Neural progenitor cell (in vitro differentiated cells): ENCODE results near the gene HSD11B1. TPM values are rescaled to one million over a fixed set of nuclear protein-coding genes. Genes with fewer than 3 reads are reported as not detected.
A peak's percentile ranks its signal among the peaks of the same experiment; 100 is the strongest.

Source experiments
- DNase-seq: peaks from one replicate; pipeline ENCODE4 v3.0.0-alpha.2; 2016; ENCODE audit warnings: low spot score
- H2AFZ ChIP-seq: fragments of 200-600 bp; sonication (generic); replicated peaks from 2 replicates; pipeline ENCODE4 v1.6.1; 2016; ENCODE audit warnings: antibody characterized with exemption
- H3F3A ChIP-seq: fragments of 200-600 bp; sonication (generic); 2 replicates; pipeline ENCODE4 v1.6.1; 2016; ENCODE audit warnings: antibody characterized with exemption, low read depth
- H3K27ac ChIP-seq: fragments of 200-600 bp; sonication (generic); 2 replicates; pipeline ENCODE4 v1.5.1; 2016; ENCODE audit warnings: mild to moderate bottlenecking
- H3K27me3 ChIP-seq: fragments of 200-600 bp; sonication (generic); 2 replicates; pipeline ENCODE4 v1.6.1; 2016; ENCODE audit warnings: mild to moderate bottlenecking, moderate library complexity
- H3K36me3 ChIP-seq: fragments of 200-600 bp; sonication (generic); 2 replicates; pipeline ENCODE4 v1.5.1; 2016
- H3K4me1 ChIP-seq: fragments of 200-600 bp; sonication (generic); 2 replicates; pipeline ENCODE4 v1.6.1; 2016; ENCODE audit warnings: mixed run types
- H3K4me2 ChIP-seq: fragments of 200-600 bp; sonication (generic); 2 replicates; pipeline ENCODE4 v1.6.1; 2016
- H3K4me3 ChIP-seq: fragments of 200-600 bp; sonication (generic); 2 replicates; pipeline ENCODE4 v1.5.1; 2016
- H3K79me2 ChIP-seq: fragments of 200-600 bp; sonication (generic); 2 replicates; pipeline ENCODE4 v1.6.1; 2016; ENCODE audit warnings: low read depth
- H3K9ac ChIP-seq: fragments of 200-600 bp; sonication (generic); 2 replicates; pipeline ENCODE4 v1.6.1; 2016
- H3K9me3 ChIP-seq: fragments of 200-600 bp; sonication (generic); 2 replicates; pipeline ENCODE4 v1.5.1; 2016; ENCODE audit warnings: low read depth
- H4K20me1 ChIP-seq: fragments of 200-600 bp; sonication (generic); 2 replicates; pipeline ENCODE4 v1.6.1; 2016; ENCODE audit warnings: low read depth
- H3K27ac Mint-ChIP-seq: 3 replicates; pipeline ENCODE4 v1.8.0; 2021; ENCODE audit warnings: mixed read lengths
- H3K27me3 Mint-ChIP-seq: 2 replicates; pipeline ENCODE4 v1.8.0; 2022; ENCODE audit warnings: low read depth, mild to moderate bottlenecking, inconsistent platforms, moderate library complexity, mixed read lengths; ENCODE audit not compliant: insufficient read depth
- H3K36me3 Mint-ChIP-seq: 3 replicates; pipeline ENCODE4 v1.8.0; 2021; ENCODE audit warnings: mixed read lengths
- H3K4me1 Mint-ChIP-seq: 3 replicates; pipeline ENCODE4 v1.8.0; 2021; ENCODE audit warnings: mixed read lengths
- H3K4me3 Mint-ChIP-seq: 3 replicates; pipeline ENCODE4 v1.8.0; 2021; ENCODE audit warnings: mild to moderate bottlenecking, moderate library complexity, mixed read lengths
- H3K9me3 Mint-ChIP-seq: 3 replicates; pipeline ENCODE4 v1.8.0; 2020; ENCODE audit warnings: mixed read lengths
- EZH2 ChIP-seq: fragments of 200-600 bp; sonication (generic); IDR thresholded peaks from 2 replicates; pipeline ENCODE4 v1.6.1; 2017; ENCODE audit warnings: antibody characterized with exemption, mild to moderate bottlenecking, moderate library complexity
- EZH2phosphoT487 ChIP-seq: fragments of 200-600 bp; sonication (generic); IDR thresholded peaks from 2 replicates; pipeline ENCODE4 v1.6.1; 2017; ENCODE audit warnings: antibody characterized with exemption
- total RNA-seq: library from RNA; depleted of rRNA; stranded (reverse); fragments of >200 nt; gene quantifications from 2 replicates; pipeline ENCODE4 v1.2.3, GENCODE V29; 2015; ENCODE audit warnings: low replicate concordance
- TF ChIP-seq, protein P1 (sequence below): fragments of 200-600 bp; sonication (generic); IDR thresholded peaks from 2 replicates; pipeline ENCODE4 v1.5.1; 2017; ENCODE audit warnings: antibody characterized with exemption, mild to moderate bottlenecking

Gene HSD11B1
- total RNA-seq, 1 donor from 2014 or later = not detected

DNA sequence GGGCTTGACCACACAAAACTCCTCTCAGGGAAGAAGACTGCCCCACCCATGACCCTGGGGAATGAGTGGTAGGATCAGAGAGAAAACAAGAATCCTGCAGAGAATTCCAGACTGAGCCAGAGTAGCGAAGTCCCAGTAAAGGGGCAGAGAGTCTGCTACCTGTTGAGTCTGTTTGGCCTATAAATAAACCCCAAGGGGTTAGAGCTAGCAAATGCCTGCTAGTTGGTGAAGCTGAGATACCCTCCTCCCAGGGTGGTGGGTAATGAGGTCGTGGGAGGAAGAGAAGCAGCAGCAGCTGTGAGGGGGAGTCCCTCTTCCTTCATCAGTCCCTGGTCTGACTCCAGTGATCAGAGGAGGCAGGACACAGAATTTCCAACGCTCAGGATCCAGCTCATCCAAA, 53.8 kb downstream of the HSD11B1 start:
- no peaks in the 10 kb centered on the region for H4K20me1 ChIP-seq
- no peak overlapping the region for H3K9ac ChIP-seq
- TF ChIP-seq, protein P1, sequence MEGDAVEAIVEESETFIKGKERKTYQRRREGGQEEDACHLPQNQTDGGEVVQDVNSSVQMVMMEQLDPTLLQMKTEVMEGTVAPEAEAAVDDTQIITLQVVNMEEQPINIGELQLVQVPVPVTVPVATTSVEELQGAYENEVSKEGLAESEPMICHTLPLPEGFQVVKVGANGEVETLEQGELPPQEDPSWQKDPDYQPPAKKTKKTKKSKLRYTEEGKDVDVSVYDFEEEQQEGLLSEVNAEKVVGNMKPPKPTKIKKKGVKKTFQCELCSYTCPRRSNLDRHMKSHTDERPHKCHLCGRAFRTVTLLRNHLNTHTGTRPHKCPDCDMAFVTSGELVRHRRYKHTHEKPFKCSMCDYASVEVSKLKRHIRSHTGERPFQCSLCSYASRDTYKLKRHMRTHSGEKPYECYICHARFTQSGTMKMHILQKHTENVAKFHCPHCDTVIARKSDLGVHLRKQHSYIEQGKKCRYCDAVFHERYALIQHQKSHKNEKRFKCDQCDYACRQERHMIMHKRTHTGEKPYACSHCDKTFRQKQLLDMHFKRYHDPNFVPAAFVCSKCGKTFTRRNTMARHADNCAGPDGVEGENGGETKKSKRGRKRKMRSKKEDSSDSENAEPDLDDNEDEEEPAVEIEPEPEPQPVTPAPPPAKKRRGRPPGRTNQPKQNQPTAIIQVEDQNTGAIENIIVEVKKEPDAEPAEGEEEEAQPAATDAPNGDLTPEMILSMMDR = no peak
- no peak for TF ChIP-seq EZH2
- TF ChIP-seq EZH2phosphoT487 = no peak
- no peaks in the 10 kb centered on the region for H3K36me3 ChIP-seq
- Mint-ChIP-seq H3K27me3 (peaks cover 9% of the 10 kb centered on the region), H3K4me3 (no peak overlapping the region), H3K27ac (no peak overlapping the region), H3K4me1 (no peaks in the 10 kb centered on the region), H3K9me3 (no peaks in the 10 kb centered on the region), H3K36me3 (no peaks in the 10 kb centered on the region)
- H3K27me3 ChIP-seq = peaks cover 6% of the 10 kb centered on the region
- no peak overlapping the region for H3K4me3 ChIP-seq
- H3K4me2 ChIP-seq = no peak overlapping the region
- no peaks in the 10 kb centered on the region for H3K4me1 ChIP-seq
- DNase-seq = no peak
- no peak overlapping the region for H2AFZ ChIP-seq
- H3K79me2 ChIP-seq = no peaks in the 10 kb centered on the region
- H3K9me3 ChIP-seq = no peaks in the 10 kb centered on the region
- no peaks in the 10 kb centered on the region for H3F3A ChIP-seq
- no peak overlapping the region for H3K27ac ChIP-seq

DNA sequence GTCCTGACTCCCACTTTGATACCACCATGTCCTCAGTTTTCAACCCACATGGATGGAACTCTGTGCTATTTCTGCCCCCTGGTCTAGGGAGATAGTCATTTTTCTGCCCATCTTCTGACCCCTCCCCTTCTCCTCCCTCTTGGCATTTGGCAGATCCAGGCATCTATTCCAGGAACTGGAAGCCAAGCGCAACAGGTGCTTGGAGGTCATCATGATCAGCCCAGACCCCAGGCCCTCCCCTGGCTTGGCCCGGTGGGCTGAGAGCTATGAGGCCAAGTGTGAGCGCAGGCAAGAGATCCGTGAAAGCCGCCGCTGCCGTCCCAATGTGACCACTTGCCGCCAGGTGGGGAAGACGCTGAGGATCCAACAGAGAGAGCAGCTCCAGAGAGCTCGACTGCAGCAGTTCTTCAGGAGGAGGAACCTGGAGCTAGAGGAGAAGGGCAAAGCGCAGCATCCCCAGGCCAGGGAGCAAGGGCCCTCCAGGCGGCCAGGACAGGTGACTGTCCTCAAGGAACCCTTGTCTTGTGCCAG, 55.2 kb downstream of the HSD11B1 start:
- TF ChIP-seq EZH2 (no peak), EZH2phosphoT487 (no peak)
- TF ChIP-seq, protein P1 = no peak
- Mint-ChIP-seq H3K4me3 (no peak overlapping the region), H3K36me3 (no peaks in the 10 kb centered on the region), H3K27ac (peak overlapping the region; percentile 26), H3K4me1 (no peaks in the 10 kb centered on the region), H3K27me3 (peaks cover 9% of the 10 kb centered on the region), H3K9me3 (no peaks in the 10 kb centered on the region)
- no peaks in the 10 kb centered on the region for H3K9me3 ChIP-seq
- H3K4me2 ChIP-seq = no peak overlapping the region
- no peak overlapping the region for H3K4me3 ChIP-seq
- no peak overlapping the region for H2AFZ ChIP-seq
- H3K9ac ChIP-seq = no peak overlapping the region
- H3K79me2 ChIP-seq = no peaks in the 10 kb centered on the region
- H3K4me1 ChIP-seq = no peaks in the 10 kb centered on the region
- H3K36me3 ChIP-seq = no peaks in the 10 kb centered on the region
- DNase-seq = no peak
- no peak overlapping the region for H3K27ac ChIP-seq
- H3F3A ChIP-seq = no peaks in the 10 kb centered on the region
- H3K27me3 ChIP-seq = peaks cover 6% of the 10 kb centered on the region
- H4K20me1 ChIP-seq = no peaks in the 10 kb centered on the region

DNA sequence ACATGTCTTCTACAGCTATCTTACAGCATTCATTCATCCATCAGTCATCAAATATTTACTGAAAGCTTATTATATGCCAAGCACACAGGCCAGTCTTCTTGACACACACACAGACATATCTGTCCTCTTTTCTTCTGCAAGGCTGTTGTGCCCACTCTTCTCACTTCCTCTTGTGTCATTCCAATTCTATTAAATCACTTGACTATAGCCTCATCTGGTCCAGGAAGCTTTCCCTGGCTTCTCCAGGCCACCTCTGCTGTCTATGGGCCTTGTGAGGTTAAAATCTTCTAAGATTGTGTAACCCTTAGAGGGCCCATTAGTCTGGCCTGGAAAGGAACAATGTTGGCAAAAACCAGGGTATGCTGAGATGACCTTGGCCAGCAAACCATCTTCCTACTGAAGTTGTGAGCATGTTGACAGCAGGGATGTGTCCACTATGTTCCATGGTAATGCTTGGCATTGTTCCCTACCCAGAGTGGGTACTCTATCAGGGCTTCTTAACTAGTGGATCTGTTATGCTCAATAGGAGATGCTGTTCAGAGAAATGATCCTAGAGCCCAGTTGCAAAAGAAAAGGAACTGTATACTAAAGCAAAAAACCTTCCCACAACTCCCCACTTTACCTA, 56.5 kb downstream of the HSD11B1 start:
- no peak for TF ChIP-seq EZH2phosphoT487

DNA sequence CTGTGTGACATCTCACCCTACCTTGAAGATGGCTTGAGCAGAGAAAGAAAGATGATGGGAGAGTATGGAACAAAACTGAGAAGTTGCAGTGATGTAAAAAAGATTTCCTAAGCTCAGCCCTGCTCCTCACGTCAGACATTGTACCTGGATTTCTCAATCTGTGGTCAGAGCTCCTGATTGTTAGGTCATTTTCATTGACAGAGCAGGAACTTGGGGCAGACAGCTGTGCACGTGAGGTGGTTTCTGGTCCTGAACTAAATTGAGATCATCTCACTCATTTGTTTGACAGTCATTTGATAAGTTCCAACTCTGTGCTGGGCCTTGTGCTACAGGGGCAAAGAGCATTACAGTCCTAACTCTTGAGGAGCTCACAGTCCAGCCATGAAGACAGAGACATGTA, 61.4 kb downstream of the HSD11B1 start:
- Mint-ChIP-seq H3K27me3 (peaks cover 2% of the 10 kb centered on the region), H3K27ac (no peak overlapping the region), H3K36me3 (no peaks in the 10 kb centered on the region), H3K4me1 (no peaks in the 10 kb centered on the region), H3K9me3 (no peaks in the 10 kb centered on the region), H3K4me3 (no peak overlapping the region)
- DNase-seq = no peak
- no peak overlapping the region for H3K4me3 ChIP-seq
- no peaks in the 10 kb centered on the region for H3K4me1 ChIP-seq
- H3K9me3 ChIP-seq = no peaks in the 10 kb centered on the region
- no peaks in the 10 kb centered on the region for H4K20me1 ChIP-seq
- peaks cover 7% of the 10 kb centered on the region for H3F3A ChIP-seq
- H2AFZ ChIP-seq = no peak overlapping the region
- no peaks in the 10 kb centered on the region for H3K79me2 ChIP-seq
- no peaks in the 10 kb centered on the region for H3K36me3 ChIP-seq
- no peak overlapping the region for H3K4me2 ChIP-seq
- peaks cover 6% of the 10 kb centered on the region for H3K27me3 ChIP-seq
- no peak for TF ChIP-seq EZH2phosphoT487
- TF ChIP-seq, protein P1 = no peak
- TF ChIP-seq EZH2 = no peak
- H3K27ac ChIP-seq = no peak overlapping the region
- no peak overlapping the region for H3K9ac ChIP-seq

More for the DNA sequence above, 56.5 kb downstream of the HSD11B1 start:
- Histone ChIP-seq H3K9me3 (no peaks in the 10 kb centered on the region), H2AFZ (no peak overlapping the region), H3K4me2 (no peak overlapping the region), H3K79me2 (no peaks in the 10 kb centered on the region), H3K27me3 (peaks cover 6% of the 10 kb centered on the region), H3K4me1 (no peaks in the 10 kb centered on the region), H3K36me3 (no peaks in the 10 kb centered on the region), H3K9ac (no peak overlapping the region), H4K20me1 (no peaks in the 10 kb centered on the region), H3K4me3 (no peak overlapping the region), H3K27ac (no peak overlapping the region), H3F3A (no peaks in the 10 kb centered on the region)
- Mint-ChIP-seq H3K4me1 (no peaks in the 10 kb centered on the region), H3K9me3 (no peaks in the 10 kb centered on the region), H3K27me3 (peaks cover 9% of the 10 kb centered on the region), H3K27ac (no peak overlapping the region), H3K36me3 (no peaks in the 10 kb centered on the region), H3K4me3 (no peak overlapping the region)
- no peak for DNase-seq
